NCI-H1436 treated with DMSO at 0.1 percent for 48 hours (cell line): ENCODE results near the gene PSMG1.
"Not testable (repeated sequence)": the region's sequence is repeated elsewhere in the genome, so short reads cannot be mapped to it uniquely, and the experiment has no call there.

ENCODE experiments used
- DNase-seq: peaks from one replicate; lab custom pipeline; 2025; lab: John Stamatoyannopoulos, UW

PSMG1 gene

GRCh38 chr21:39156024-39156423 lies 27.2 kb downstream of the PSMG1 start:
- no peak for DNase-seq

- DNase-seq, result no peak
Observed at GRCh38 chr21:39155578-39155977, 27.7 kb downstream of the PSMG1 start.

- DNase-seq, result no peak
Observed at GRCh38 chr21:39153842-39154241, 29.4 kb downstream of the PSMG1 start.

GRCh38 chr21:39153373-39153772 lies 29.9 kb downstream of the PSMG1 start:
- no peak for DNase-seq

GRCh38 chr21:39152271-39152670 lies 31.0 kb downstream of the PSMG1 start:
- no peak for DNase-seq

GRCh38 chr21:39150877-39151276 lies 32.4 kb downstream of the PSMG1 start:
- no peak for DNase-seq

- DNase-seq, result no peak
Observed at GRCh38 chr21:39150316-39150715, 32.9 kb downstream of the PSMG1 start.

GRCh38 chr21:39149882-39150281 lies 33.4 kb downstream of the PSMG1 start:
- no peak for DNase-seq

GRCh38 chr21:39148975-39149374 lies 34.3 kb downstream of the PSMG1 start:
- no peak for DNase-seq

GRCh38 chr21:39144191-39144590 lies 39.1 kb downstream of the PSMG1 start:
- no peak for DNase-seq

GRCh38 chr21:39142972-39143371 lies 40.3 kb downstream of the PSMG1 start:
- no peak for DNase-seq

GRCh38 chr21:39141502-39141901 lies 41.7 kb downstream of the PSMG1 start:
- no peak for DNase-seq

- no peak for DNase-seq
Observed at GRCh38 chr21:39137248-39138178, 45.7 kb downstream of the PSMG1 start.

GRCh38 chr21:39136711-39137110 lies 46.5 kb downstream of the PSMG1 start:
- no peak for DNase-seq

- DNase-seq, result not testable (repeated sequence)
Observed at GRCh38 chr21:39136138-39136537, 47.1 kb downstream of the PSMG1 start.

- no peak for DNase-seq
Observed at GRCh38 chr21:39134288-39134810, 48.9 kb downstream of the PSMG1 start.

- DNase-seq, result no peak
Observed at GRCh38 chr21:39132248-39132647, 51.0 kb downstream of the PSMG1 start.

GRCh38 chr21:39131791-39132190 lies 51.5 kb downstream of the PSMG1 start:
- DNase-seq, result no peak

GRCh38 chr21:39127506-39127905 lies 55.7 kb downstream of the PSMG1 start:
- DNase-seq, result no peak

- DNase-seq, result no peak
Observed at GRCh38 chr21:39126486-39126806, 56.8 kb downstream of the PSMG1 start.

GRCh38 chr21:39125752-39126485 lies 57.3 kb downstream of the PSMG1 start:
- peak; percentile 14 for DNase-seq
